Neutrophil (primary cell): ENCODE results near the gene TMPRSS7.
"Not testable (repeated sequence)": the region's sequence is repeated elsewhere in the genome, so short reads cannot be mapped to it uniquely, and the experiment has no call there.

Experiments
- H3K27ac ChIP-seq: fragments of 200-600 bp; sonication (generic); 2 replicates; pipeline ENCODE4 v1.5.1; 2016; ENCODE audit warnings: mild to moderate bottlenecking, moderate library complexity
- H3K27me3 ChIP-seq: fragments of 200-600 bp; sonication (generic); 2 replicates; pipeline ENCODE4 v1.6.0; 2016; ENCODE audit warnings: mild to moderate bottlenecking
- H3K36me3 ChIP-seq: fragments of 200-600 bp; sonication (generic); 2 replicates; pipeline ENCODE4 v1.5.1; 2017
- H3K4me1 ChIP-seq, 2 experiments: fragments of 200-600 bp in 1 of 2; sonication (generic) in 1 of 2; 1 replicate in 1 of 2; 2 replicates in 1 of 2; pipeline versions ENCODE4 v1.5.1 to v1.6.1; 2013 to 2016; ENCODE audit warnings: low read depth in 1 of 2, low read length in 1 of 2, mild to moderate bottlenecking in 1 of 2, moderate library complexity in 1 of 2; ENCODE audit not compliant: control insufficient read depth in 1 of 2, insufficient read depth in 1 of 2
- H3K4me3 ChIP-seq, 2 experiments: fragments of 200-600 bp in 1 of 2; sonication (generic) in 1 of 2; 1 replicate in 1 of 2; 2 replicates in 1 of 2; pipeline ENCODE4 v1.5.1; 2013 to 2016; ENCODE audit warnings: low read depth in 1 of 2, low read length in 1 of 2, mild to moderate bottlenecking in 1 of 2, moderate library complexity in 1 of 2
- H3K9me3 ChIP-seq: fragments of 200-600 bp; sonication (generic); 2 replicates; pipeline ENCODE4 v1.5.1; 2016
- TF ChIP-seq, protein P1 (sequence below): fragments of 200-600 bp; sonication (generic); IDR thresholded peaks from 2 replicates; pipeline ENCODE4 v1.5.1; 2016; ENCODE audit warnings: antibody characterized with exemption

Gene TMPRSS7

DNA sequence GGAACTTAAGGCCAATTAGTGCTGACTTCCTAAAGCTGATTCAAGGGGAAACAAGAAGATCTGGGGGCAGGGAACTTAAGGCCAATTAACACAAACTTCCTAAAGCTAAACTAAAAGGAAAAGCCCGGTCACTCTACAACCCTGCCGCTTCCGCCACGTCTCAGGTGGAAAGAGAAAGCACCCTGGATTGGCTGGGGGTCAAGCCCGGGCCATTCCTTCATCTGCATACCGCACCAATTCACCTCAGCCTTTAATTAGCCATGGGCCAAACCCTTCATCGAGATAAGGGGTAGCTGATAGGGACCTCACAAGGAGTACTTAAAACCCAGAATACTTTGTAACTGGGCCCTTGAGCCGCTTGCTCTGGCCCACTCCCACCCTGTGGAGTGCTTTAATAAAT lies 14.4 kb downstream of the TMPRSS7 start:
- Histone ChIP-seq H3K4me3 (no peak overlapping the region), H3K4me1 (peaks cover 0 to under 1% of the 10 kb centered on the region in 2 experiments), H3K27me3 (no peaks in the 10 kb centered on the region), H3K27ac (no peak overlapping the region), H3K36me3 (no peaks in the 10 kb centered on the region), H3K9me3 (no peaks in the 10 kb centered on the region)
- TF ChIP-seq, protein P1, sequence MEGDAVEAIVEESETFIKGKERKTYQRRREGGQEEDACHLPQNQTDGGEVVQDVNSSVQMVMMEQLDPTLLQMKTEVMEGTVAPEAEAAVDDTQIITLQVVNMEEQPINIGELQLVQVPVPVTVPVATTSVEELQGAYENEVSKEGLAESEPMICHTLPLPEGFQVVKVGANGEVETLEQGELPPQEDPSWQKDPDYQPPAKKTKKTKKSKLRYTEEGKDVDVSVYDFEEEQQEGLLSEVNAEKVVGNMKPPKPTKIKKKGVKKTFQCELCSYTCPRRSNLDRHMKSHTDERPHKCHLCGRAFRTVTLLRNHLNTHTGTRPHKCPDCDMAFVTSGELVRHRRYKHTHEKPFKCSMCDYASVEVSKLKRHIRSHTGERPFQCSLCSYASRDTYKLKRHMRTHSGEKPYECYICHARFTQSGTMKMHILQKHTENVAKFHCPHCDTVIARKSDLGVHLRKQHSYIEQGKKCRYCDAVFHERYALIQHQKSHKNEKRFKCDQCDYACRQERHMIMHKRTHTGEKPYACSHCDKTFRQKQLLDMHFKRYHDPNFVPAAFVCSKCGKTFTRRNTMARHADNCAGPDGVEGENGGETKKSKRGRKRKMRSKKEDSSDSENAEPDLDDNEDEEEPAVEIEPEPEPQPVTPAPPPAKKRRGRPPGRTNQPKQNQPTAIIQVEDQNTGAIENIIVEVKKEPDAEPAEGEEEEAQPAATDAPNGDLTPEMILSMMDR, result no peak

DNA sequence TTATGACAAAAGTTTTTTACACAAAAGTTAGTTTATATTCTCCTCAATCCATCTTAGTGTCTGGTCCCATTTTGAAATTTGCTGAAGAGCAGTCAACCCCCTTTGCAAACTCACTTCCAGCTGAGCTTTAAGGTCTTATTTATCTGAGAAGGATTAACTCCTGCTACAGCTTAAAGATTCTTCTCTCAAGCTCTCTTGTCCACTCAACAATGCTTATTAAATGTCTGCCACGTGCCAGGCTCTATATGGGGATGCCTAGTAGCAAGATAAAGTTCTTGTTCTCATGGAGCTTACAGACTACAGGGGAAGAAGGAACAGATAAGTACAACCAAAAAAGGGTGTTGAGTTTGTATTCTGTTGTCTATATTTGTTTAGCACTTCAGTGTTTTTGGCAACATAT lies 18.7 kb downstream of the TMPRSS7 start:
- Histone ChIP-seq H3K36me3 (no peaks in the 10 kb centered on the region), H3K27me3 (no peaks in the 10 kb centered on the region), H3K9me3 (no peaks in the 10 kb centered on the region), H3K4me1 (no peaks in the 10 kb centered on the region), H3K4me3 (no peak overlapping the region), H3K27ac (no peak overlapping the region)
- TF ChIP-seq, protein P1, result no peak

DNA sequence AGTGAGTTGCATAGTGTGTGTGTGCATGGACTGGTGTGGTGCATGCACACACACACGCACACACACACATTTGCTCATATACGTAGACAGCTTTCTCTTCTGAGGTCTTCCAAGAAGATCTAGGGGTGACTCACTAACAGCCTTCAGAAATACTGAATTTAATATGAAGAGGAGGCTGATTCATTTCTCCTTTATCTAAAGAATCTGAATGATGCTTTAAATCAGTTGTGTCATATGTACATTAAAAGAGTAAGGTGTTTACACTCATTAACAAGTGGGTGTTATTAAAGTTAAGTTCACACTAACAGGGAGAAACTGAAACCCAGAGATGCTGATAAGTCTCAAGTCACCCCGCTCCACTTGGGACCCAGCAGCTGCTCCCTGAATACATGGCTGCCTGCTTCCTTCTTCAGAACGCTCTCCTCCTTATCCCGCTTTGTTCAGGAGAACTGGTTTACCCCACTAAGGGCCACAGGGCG lies 22.0 kb downstream of the TMPRSS7 start:
- no peaks in the 10 kb centered on the region for H3K4me1 ChIP-seq
- TF ChIP-seq, protein P1, result no peak
- H3K4me3 ChIP-seq, result no peak overlapping the region
- H3K27me3 ChIP-seq, result peaks cover 3% of the 10 kb centered on the region
- no peaks in the 10 kb centered on the region for H3K36me3 ChIP-seq
- H3K9me3 ChIP-seq, result no peaks in the 10 kb centered on the region
- H3K27ac ChIP-seq, result no peak overlapping the region

DNA sequence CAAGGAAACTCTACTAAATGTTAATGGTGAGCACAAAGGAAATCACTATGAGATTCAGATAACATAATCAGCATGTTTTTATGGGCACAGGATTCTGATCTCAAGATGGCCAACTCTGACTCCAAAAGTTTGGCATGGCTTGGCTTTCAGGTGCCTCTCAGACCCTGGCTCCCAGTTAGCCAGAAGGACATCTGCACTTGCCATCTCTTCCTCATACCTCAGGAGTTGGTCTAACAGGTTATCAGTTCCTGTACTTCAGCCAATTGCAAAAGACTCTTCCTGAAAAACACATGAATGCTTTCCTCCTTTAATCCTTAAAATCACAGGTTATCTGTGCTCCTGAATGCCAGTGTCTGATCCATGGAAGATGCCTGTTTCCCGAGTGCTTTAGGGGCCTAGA lies 25.0 kb downstream of the TMPRSS7 start:
- TF ChIP-seq, protein P1, result no peak
- Histone ChIP-seq H3K4me3 (no peak overlapping the region), H3K27me3 (peaks cover 3% of the 10 kb centered on the region), H3K4me1 (no peaks in the 10 kb centered on the region), H3K9me3 (no peaks in the 10 kb centered on the region), H3K27ac (no peak overlapping the region), H3K36me3 (no peaks in the 10 kb centered on the region)

DNA sequence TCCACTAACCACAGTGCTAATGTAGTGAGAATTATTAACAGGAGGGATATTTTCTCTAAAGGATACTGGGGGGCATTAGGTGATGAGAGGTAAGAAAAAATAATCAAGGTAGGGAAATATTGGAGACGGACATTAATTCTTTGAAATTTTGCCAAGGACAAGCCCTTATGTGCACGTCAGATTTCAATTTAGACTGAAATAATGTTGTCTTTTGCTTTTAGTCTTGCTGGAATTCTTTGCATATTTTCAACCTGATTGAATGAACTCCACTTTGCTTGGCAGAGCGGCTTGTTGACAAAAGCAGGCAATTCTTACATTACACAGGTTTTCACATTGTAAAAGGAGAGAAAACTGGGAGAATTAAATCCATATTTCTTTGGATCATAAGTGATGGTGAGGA lies 26.6 kb downstream of the TMPRSS7 start:
- Histone ChIP-seq H3K27ac (no peak overlapping the region), H3K36me3 (no peaks in the 10 kb centered on the region), H3K4me3 (no peak overlapping the region), H3K27me3 (peaks cover 3% of the 10 kb centered on the region), H3K4me1 (no peaks in the 10 kb centered on the region), H3K9me3 (no peaks in the 10 kb centered on the region)
- TF ChIP-seq, protein P1, result no peak

DNA sequence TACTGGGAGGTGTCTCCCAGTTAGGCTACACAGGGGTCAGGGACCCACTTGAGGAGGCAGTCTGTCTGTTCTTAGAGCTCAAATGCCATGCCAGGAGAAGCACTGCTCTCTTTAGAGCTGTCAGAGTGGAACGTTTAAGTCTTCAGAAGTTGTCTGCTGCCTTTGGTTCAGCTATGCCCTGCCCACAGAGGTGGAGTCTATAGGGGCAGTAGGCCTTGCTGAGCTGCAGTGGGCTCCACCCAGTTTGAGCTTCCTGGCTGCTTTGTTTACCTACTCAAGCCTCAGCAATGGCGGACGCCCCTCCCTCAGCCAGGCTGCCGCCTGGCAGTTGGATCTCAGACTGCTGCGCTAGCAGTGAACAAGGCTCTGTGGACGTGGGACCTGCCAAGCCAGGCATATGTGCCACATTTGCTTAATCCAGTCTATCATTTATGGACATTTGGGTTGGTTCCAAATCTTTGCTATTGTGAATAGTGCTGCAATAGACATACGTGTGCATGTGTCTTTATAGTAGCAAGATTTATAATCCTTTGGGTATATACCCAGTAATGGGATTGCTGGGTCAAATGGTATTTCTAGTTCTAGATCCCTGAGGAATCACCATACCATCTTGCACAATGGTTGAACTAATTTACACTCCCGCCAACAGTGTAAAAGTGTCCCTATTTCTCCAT lies 38.0 kb downstream of the TMPRSS7 start:
- H3K9me3 ChIP-seq, H3K4me1 ChIP-seq, H3K4me3 ChIP-seq, H3K36me3 ChIP-seq, H3K27ac ChIP-seq: not testable (repeated sequence)
- peaks cover 33% of the 10 kb centered on the region for H3K27me3 ChIP-seq
